ENCODE results near the gene EBP. TPM values are rescaled to one million over a fixed set of nuclear protein-coding genes. Genes with fewer than 3 reads are reported as not detected.
"Not testable (repeated sequence)": the region's sequence is repeated elsewhere in the genome, so short reads cannot be mapped to it uniquely, and the experiment has no call there.

The EBP gene
- total and polyA plus RNA-seq, 5 donors from 2014 or later, result 56.8 to 126 (median 103) TPM

GRCh38 chrX:48515842-48516241, 5.8 kb upstream of the EBP start:
- Mint-ChIP-seq H3K4me1 (peaks cover under 1 to 25% (median 10%) of the 10 kb centered on the region in 4 donors), H3K4me3 (no peak overlapping the region), H3K9me3 (no peaks in the 10 kb centered on the region), H3K27me3 (no peaks in the 10 kb centered on the region), H3K27ac (no peak overlapping the region), H3K36me3 (peaks cover 10% of the 10 kb centered on the region)
- H3K27ac ChIP-seq (ENCODE audit: insufficient read depth, low read length, poor library complexity, severe bottlenecking), result no peak overlapping the region
- no peaks in the 10 kb centered on the region for H3K36me3 ChIP-seq (ENCODE audit: control insufficient read depth, insufficient read depth, low read length)
- no peaks in the 10 kb centered on the region for H3K27me3 ChIP-seq (ENCODE audit: control insufficient read depth, insufficient read depth, low read length)
- H3K4me3 ChIP-seq (ENCODE audit: low read depth, low read length), result no peak overlapping the region
- ATAC-seq (ENCODE audit: low read depth in 2 of 2), result no peak
- no peaks in the 10 kb centered on the region for H3K9me3 ChIP-seq (ENCODE audit: control insufficient read depth in 2 of 2, low read length in 2 of 2)
- no peak for DNase-seq
- H3K4me1 ChIP-seq (ENCODE audit: control insufficient read depth, insufficient read depth, low read length, poor library complexity, severe bottlenecking), result peaks cover 6% of the 10 kb centered on the region

GRCh38 chrX:48516285-48516684, 5.3 kb upstream of the EBP start:
- no peaks in the 10 kb centered on the region for H3K36me3 ChIP-seq (ENCODE audit: control insufficient read depth, insufficient read depth, low read length)
- H3K36me3 Mint-ChIP-seq, result peaks cover 9% of the 10 kb centered on the region
- no peaks in the 10 kb centered on the region for H3K27me3 Mint-ChIP-seq
- no peak overlapping the region for H3K4me3 ChIP-seq (ENCODE audit: low read depth, low read length)
- H3K9me3 Mint-ChIP-seq, result no peaks in the 10 kb centered on the region
- ATAC-seq (ENCODE audit: low read depth in 2 of 2), result no peak
- H3K27ac ChIP-seq (ENCODE audit: insufficient read depth, low read length, poor library complexity, severe bottlenecking), result no peak overlapping the region
- DNase-seq, result no peak
- H3K4me1 ChIP-seq (ENCODE audit: control insufficient read depth, insufficient read depth, low read length, poor library complexity, severe bottlenecking), result peaks cover 9% of the 10 kb centered on the region
- no peaks in the 10 kb centered on the region for H3K27me3 ChIP-seq (ENCODE audit: control insufficient read depth, insufficient read depth, low read length)
- peaks cover 0 to 28% (median 14%) of the 10 kb centered on the region in 4 donors for H3K4me1 Mint-ChIP-seq
- no peak overlapping the region for H3K27ac Mint-ChIP-seq
- H3K4me3 Mint-ChIP-seq, result no peak overlapping the region
- no peaks in the 10 kb centered on the region for H3K9me3 ChIP-seq (ENCODE audit: control insufficient read depth in 2 of 2, low read length in 2 of 2)

GRCh38 chrX:48516987-48517386, 4.6 kb upstream of the EBP start:
- Histone ChIP-seq H3K27me3 (ENCODE audit: control insufficient read depth, insufficient read depth, low read length) (no peaks in the 10 kb centered on the region), H3K4me1 (ENCODE audit: control insufficient read depth, insufficient read depth, low read length, poor library complexity, severe bottlenecking) (peaks cover 9% of the 10 kb centered on the region), H3K36me3 (ENCODE audit: control insufficient read depth, insufficient read depth, low read length) (no peaks in the 10 kb centered on the region), H3K4me3 (ENCODE audit: low read depth, low read length) (no peak overlapping the region), H3K27ac (ENCODE audit: insufficient read depth, low read length, poor library complexity, severe bottlenecking) (no peak overlapping the region), H3K9me3 (ENCODE audit: control insufficient read depth in 2 of 2, low read length in 2 of 2) (no peaks in the 10 kb centered on the region)
- peaks cover 9% of the 10 kb centered on the region for H3K36me3 Mint-ChIP-seq
- DNase-seq (no peak), ATAC-seq (ENCODE audit: low read depth in 2 of 2) (no peak)
- H3K27ac Mint-ChIP-seq, result no peak overlapping the region
- H3K4me1 Mint-ChIP-seq, result peaks cover 0 to 30% (median 16%) of the 10 kb centered on the region in 4 donors
- H3K27me3 Mint-ChIP-seq, result no peaks in the 10 kb centered on the region
- H3K9me3 Mint-ChIP-seq, result no peaks in the 10 kb centered on the region
- H3K4me3 Mint-ChIP-seq, result no peak overlapping the region

GRCh38 chrX:48519481-48519880, 2.1 kb upstream of the EBP start:
- not testable (repeated sequence) for H3K27me3 Mint-ChIP-seq; DNase-seq; H3K36me3 ChIP-seq (ENCODE audit: control insufficient read depth, insufficient read depth, low read length); H3K9me3 Mint-ChIP-seq; ATAC-seq (ENCODE audit: low read depth in 2 of 2); H3K27me3 ChIP-seq (ENCODE audit: control insufficient read depth, insufficient read depth, low read length); H3K27ac ChIP-seq (ENCODE audit: insufficient read depth, low read length, poor library complexity, severe bottlenecking); H3K4me3 ChIP-seq (ENCODE audit: low read depth, low read length); H3K9me3 ChIP-seq (ENCODE audit: control insufficient read depth in 2 of 2, low read length in 2 of 2)
- H3K4me1 Mint-ChIP-seq, result peaks cover 0 to 31% (median 15%) of the 10 kb centered on the region in 4 donors
- peak overlapping the region in 2 of 4 donors; percentile 16 to 94 for H3K4me3 Mint-ChIP-seq
- peak overlapping the region; percentile 72 to 99 (median 94) for H3K27ac Mint-ChIP-seq
- peaks cover 11% of the 10 kb centered on the region for H3K36me3 Mint-ChIP-seq
- peaks cover 16% of the 10 kb centered on the region for H3K4me1 ChIP-seq (ENCODE audit: control insufficient read depth, insufficient read depth, low read length, poor library complexity, severe bottlenecking)

GRCh38 chrX:48520455-48520854, 1.2 kb upstream of the EBP start:
- peaks cover 4% of the 10 kb centered on the region for H3K36me3 ChIP-seq (ENCODE audit: control insufficient read depth, insufficient read depth, low read length)
- Mint-ChIP-seq H3K4me3 (peak overlapping the region in 3 of 4 donors; percentile 87 to 94 (median 91)), H3K4me1 (peaks cover 0 to 31% (median 15%) of the 10 kb centered on the region in 4 donors), H3K27ac (peak overlapping the region; percentile 94 to 99 (median 95)), H3K36me3 (peaks cover 7% of the 10 kb centered on the region), H3K9me3 (no peaks in the 10 kb centered on the region), H3K27me3 (no peaks in the 10 kb centered on the region)
- no peaks in the 10 kb centered on the region for H3K27me3 ChIP-seq (ENCODE audit: control insufficient read depth, insufficient read depth, low read length)
- peak overlapping the region; percentile 76 for H3K4me3 ChIP-seq (ENCODE audit: low read depth, low read length)
- peak overlapping the region; percentile 81 for H3K27ac ChIP-seq (ENCODE audit: insufficient read depth, low read length, poor library complexity, severe bottlenecking)
- H3K4me1 ChIP-seq (ENCODE audit: control insufficient read depth, insufficient read depth, low read length, poor library complexity, severe bottlenecking), result peaks cover 16% of the 10 kb centered on the region
- no peaks in the 10 kb centered on the region for H3K9me3 ChIP-seq (ENCODE audit: control insufficient read depth in 2 of 2, low read length in 2 of 2)
- no peak for ATAC-seq (ENCODE audit: low read depth in 2 of 2)
- DNase-seq, result peak in 1 of 3 donors; percentile 55

- peaks cover 6% of the 10 kb centered on the region for H3K36me3 Mint-ChIP-seq
- no peaks in the 10 kb centered on the region for H3K27me3 Mint-ChIP-seq
- DNase-seq (peak in 1 of 3 donors; percentile 51), ATAC-seq (ENCODE audit: low read depth in 2 of 2) (no peak)
- H3K27ac ChIP-seq (ENCODE audit: insufficient read depth, low read length, poor library complexity, severe bottlenecking), result peak overlapping the region; percentile 81
- H3K4me1 ChIP-seq (ENCODE audit: control insufficient read depth, insufficient read depth, low read length, poor library complexity, severe bottlenecking), result peaks cover 16% of the 10 kb centered on the region
- peak overlapping the region; percentile 87 to 94 (median 91) for H3K4me3 Mint-ChIP-seq
- H3K36me3 ChIP-seq (ENCODE audit: control insufficient read depth, insufficient read depth, low read length), result peaks cover 4% of the 10 kb centered on the region
- peak overlapping the region; percentile 94 to 99 (median 95) for H3K27ac Mint-ChIP-seq
- no peaks in the 10 kb centered on the region for H3K9me3 Mint-ChIP-seq
- H3K27me3 ChIP-seq (ENCODE audit: control insufficient read depth, insufficient read depth, low read length), result no peaks in the 10 kb centered on the region
- H3K9me3 ChIP-seq (ENCODE audit: control insufficient read depth in 2 of 2, low read length in 2 of 2), result no peaks in the 10 kb centered on the region
- peak overlapping the region; percentile 76 for H3K4me3 ChIP-seq (ENCODE audit: low read depth, low read length)
- peaks cover 0 to 31% (median 15%) of the 10 kb centered on the region in 4 donors for H3K4me1 Mint-ChIP-seq
Measured at GRCh38 chrX:48520976-48521352, 644 bp upstream of the EBP start.

GRCh38 chrX:48522291-48522690, 683 bp downstream of the EBP start:
- Histone ChIP-seq H3K9me3 (ENCODE audit: control insufficient read depth in 2 of 2, low read length in 2 of 2) (no peaks in the 10 kb centered on the region), H3K27me3 (ENCODE audit: control insufficient read depth, insufficient read depth, low read length) (no peaks in the 10 kb centered on the region), H3K36me3 (ENCODE audit: control insufficient read depth, insufficient read depth, low read length) (peaks cover 13% of the 10 kb centered on the region), H3K4me3 (ENCODE audit: low read depth, low read length) (peak overlapping the region; percentile 78), H3K27ac (ENCODE audit: insufficient read depth, low read length, poor library complexity, severe bottlenecking) (peak overlapping the region; percentile 81), H3K4me1 (ENCODE audit: control insufficient read depth, insufficient read depth, low read length, poor library complexity, severe bottlenecking) (peaks cover 16% of the 10 kb centered on the region)
- DNase-seq (no peak), ATAC-seq (ENCODE audit: low read depth in 2 of 2) (no peak)
- Mint-ChIP-seq H3K36me3 (peaks cover 8% of the 10 kb centered on the region), H3K4me3 (peak overlapping the region; percentile 87 to 94 (median 91)), H3K27me3 (no peaks in the 10 kb centered on the region), H3K9me3 (no peaks in the 10 kb centered on the region), H3K27ac (peak overlapping the region; percentile 56 to 95 (median 94)), H3K4me1 (peaks cover 5 to 36% (median 17%) of the 10 kb centered on the region in 4 donors)

GRCh38 chrX:48523682-48524081, 2.1 kb downstream of the EBP start:
- Histone ChIP-seq H3K9me3 (ENCODE audit: control insufficient read depth in 2 of 2, low read length in 2 of 2) (no peaks in the 10 kb centered on the region), H3K36me3 (ENCODE audit: control insufficient read depth, insufficient read depth, low read length) (peaks cover 25% of the 10 kb centered on the region), H3K4me3 (ENCODE audit: low read depth, low read length) (no peak overlapping the region), H3K27ac (ENCODE audit: insufficient read depth, low read length, poor library complexity, severe bottlenecking) (no peak overlapping the region), H3K4me1 (ENCODE audit: control insufficient read depth, insufficient read depth, low read length, poor library complexity, severe bottlenecking) (peaks cover 16% of the 10 kb centered on the region), H3K27me3 (ENCODE audit: control insufficient read depth, insufficient read depth, low read length) (no peaks in the 10 kb centered on the region)
- Mint-ChIP-seq H3K36me3 (peaks cover 14% of the 10 kb centered on the region), H3K4me3 (peak overlapping the region; percentile 58 to 78 (median 70)), H3K9me3 (peaks cover 0 to under 1% (median 0%) of the 10 kb centered on the region in 7 donors), H3K27me3 (no peaks in the 10 kb centered on the region), H3K4me1 (peaks cover 5 to 36% (median 17%) of the 10 kb centered on the region in 4 donors), H3K27ac (peak overlapping the region in 1 of 3 donors; percentile 65)
- no peak for ATAC-seq (ENCODE audit: low read depth in 2 of 2)
- DNase-seq, result no peak

All from CD4-positive, CD25-positive, alpha-beta regulatory T cell (primary cell).